Body of pancreas (tissue), 4 donors: ENCODE data around the gene OTOG.

Experiments
- POLR2A ChIP-seq, 3 donors: fragments of 450-650 bp; IDR thresholded peaks; one replicate each; pipeline ENCODE4 v1.6.1; 2016; ENCODE audit warnings: antibody characterized with exemption in 3 of 3, mild to moderate bottlenecking in 2 of 3
- TF ChIP-seq, protein P1 (sequence below), 7 experiments: fragments of 450-650 bp in 4 of 7; fragments of 200-600 bp in 3 of 7; sonication (generic) in 3 of 7; IDR thresholded peaks; one replicate each; pipeline ENCODE4 v1.5.1; 2016 to 2019; ENCODE audit warnings: antibody characterized with exemption in 7 of 7

- TF ChIP-seq, protein P1, sequence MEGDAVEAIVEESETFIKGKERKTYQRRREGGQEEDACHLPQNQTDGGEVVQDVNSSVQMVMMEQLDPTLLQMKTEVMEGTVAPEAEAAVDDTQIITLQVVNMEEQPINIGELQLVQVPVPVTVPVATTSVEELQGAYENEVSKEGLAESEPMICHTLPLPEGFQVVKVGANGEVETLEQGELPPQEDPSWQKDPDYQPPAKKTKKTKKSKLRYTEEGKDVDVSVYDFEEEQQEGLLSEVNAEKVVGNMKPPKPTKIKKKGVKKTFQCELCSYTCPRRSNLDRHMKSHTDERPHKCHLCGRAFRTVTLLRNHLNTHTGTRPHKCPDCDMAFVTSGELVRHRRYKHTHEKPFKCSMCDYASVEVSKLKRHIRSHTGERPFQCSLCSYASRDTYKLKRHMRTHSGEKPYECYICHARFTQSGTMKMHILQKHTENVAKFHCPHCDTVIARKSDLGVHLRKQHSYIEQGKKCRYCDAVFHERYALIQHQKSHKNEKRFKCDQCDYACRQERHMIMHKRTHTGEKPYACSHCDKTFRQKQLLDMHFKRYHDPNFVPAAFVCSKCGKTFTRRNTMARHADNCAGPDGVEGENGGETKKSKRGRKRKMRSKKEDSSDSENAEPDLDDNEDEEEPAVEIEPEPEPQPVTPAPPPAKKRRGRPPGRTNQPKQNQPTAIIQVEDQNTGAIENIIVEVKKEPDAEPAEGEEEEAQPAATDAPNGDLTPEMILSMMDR (IDR thresholded peaks at IDR 0.05): no peak
- TF ChIP-seq POLR2A (IDR thresholded peaks at IDR 0.05): no peak
Observed at GRCh38 chr11:17682848-17683247, 135.8 kb downstream of the OTOG start.
